Stomach (tissue), 9 donors: ENCODE data around the gene RERE. TPM values are rescaled to one million over a fixed set of nuclear protein-coding genes. Genes with fewer than 3 reads are reported as not detected.

Experiments used
- DNase-seq, 2 donors: peaks; one replicate each; pipeline versions ENCODE4 v3.0.0 to v3.0.0-alpha.2; 2013 to 2019
- H3K27ac ChIP-seq, 5 donors: fragments of 200-600 bp in 4 of 5; sonication (generic) in 4 of 5; one replicate each; pipeline ENCODE4 v1.5.1; 2013 to 2019; ENCODE audit warnings: mild to moderate bottlenecking in 1 of 5, moderate library complexity in 1 of 5
- H3K27me3 ChIP-seq, 3 donors: fragments of 200-600 bp; sonication (generic); one replicate each; pipeline ENCODE4 v1.5.1; 2017 to 2019; ENCODE audit warnings: mixed run types in 1 of 3
- H3K36me3 ChIP-seq, 4 donors: fragments of 200-600 bp; sonication (generic); 1 replicate in 3 of 4; 2 replicates in 1 of 4; pipeline ENCODE4 v1.5.1; 2016 to 2019
- H3K4me1 ChIP-seq, 4 donors: fragments of 200-600 bp; sonication (generic); one replicate each; pipeline ENCODE4 v1.5.1; 2016 to 2019
- H3K4me3 ChIP-seq, 4 donors: fragments of 200-600 bp; sonication (generic) in 3 of 4; one replicate each; pipeline ENCODE4 v1.5.1; 2016 to 2019; ENCODE audit warnings: mild to moderate bottlenecking in 1 of 4
- H3K9me3 ChIP-seq, 4 donors: fragments of 200-600 bp; sonication (generic); one replicate each; pipeline ENCODE4 v1.5.1; 2016 to 2019
- EP300 ChIP-seq: sonication (generic); formaldehyde crosslinking; IDR thresholded peaks from one replicate; pipeline ENCODE4 v1.6.1; 2017; ENCODE audit warnings: antibody characterized with exemption
- POLR2A ChIP-seq, 4 donors: fragments of 450-650 bp; IDR thresholded peaks; one replicate each; pipeline ENCODE4 v1.6.1; 2016; ENCODE audit warnings: antibody characterized with exemption in 4 of 4, control low read depth in 2 of 4, mild to moderate bottlenecking in 1 of 4, moderate library complexity in 1 of 4
- POLR2AphosphoS5 ChIP-seq, 3 donors: sonication (generic); formaldehyde crosslinking; IDR thresholded peaks; one replicate each; pipeline ENCODE4 v1.6.1; 2016; ENCODE audit warnings: antibody characterized with exemption in 3 of 3
- WGBS, 5 donors: extraction: QIAGEN DNeasy Blood & Tissue Kit in 3 of 5; methylation state at CpG; one replicate each; pipeline versions ENCODE4 v1.1.5 to v1.1.7; 2013 to 2018; 5-methylcytosine and 5-hydroxymethylcytosine counted together
- intact Hi-C: fragments of 100-400 bp; cut with DNase I; formaldehyde crosslinking; loops from one replicate; pipeline ENCODE4 v1.15.1; 2023; ENCODE audit warnings: low total_unique reads
- polyA plus RNA-seq, 3 donors: library from polyadenylated mRNA; stranded (reverse); fragments of 200-250 nt; gene quantifications; one replicate each; pipeline ENCODE4 v1.2.3, GENCODE V29; 2013
- total RNA-seq, 5 donors: library from RNA; depleted of rRNA; stranded (reverse); fragments of >200 nt; gene quantifications; one replicate each; pipeline versions ENCODE4 v1.1.0 to v1.2.3, GENCODE V29; 2014 to 2016
- TF ChIP-seq, protein P1 (sequence below), 7 experiments: fragments of 450-650 bp in 4 of 7; fragments of 200-600 bp in 3 of 7; sonication (generic) in 3 of 7; IDR thresholded peaks; one replicate each; pipeline ENCODE4 v1.5.1; 2016 to 2019; ENCODE audit warnings: antibody characterized with exemption in 7 of 7, control low read depth in 2 of 7, mild to moderate bottlenecking in 1 of 7
- donor health status: healthy with polysubstance abuse.
- donor health status: Bipolar disorder and iron deficiency.
- donor health status: healthy.

Gene RERE
- total and polyA plus RNA-seq, 8 donors: 15.6 to 198 (median 79.3) TPM

DNA sequence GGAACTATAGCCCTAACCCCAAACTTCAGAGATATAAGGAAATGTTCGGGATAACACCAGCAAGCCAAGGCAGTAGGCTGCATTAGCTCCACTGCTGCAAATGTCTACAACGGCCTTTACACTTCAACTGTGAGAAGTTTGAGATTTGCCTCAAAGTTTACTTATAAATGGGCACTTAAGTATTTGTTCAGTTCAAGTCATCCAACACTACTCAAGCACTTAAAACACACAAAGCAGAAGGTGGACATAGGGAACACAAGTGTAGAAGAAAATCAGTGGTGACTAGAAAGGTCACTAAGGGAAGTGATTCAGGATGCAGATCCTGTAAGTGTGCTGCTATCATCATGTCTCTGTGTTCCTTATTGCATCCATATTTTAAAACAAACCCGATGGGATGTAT is 278.9 kb downstream of the RERE start:
- no peak overlapping the region for H3K27ac ChIP-seq
- intact Hi-C loops: no loop called here
- no peaks in the 10 kb centered on the region for H3K9me3 ChIP-seq
- peaks cover 0 to 11% (median 0%) of the 10 kb centered on the region in 4 donors for H3K36me3 ChIP-seq
- H3K27me3 ChIP-seq: no peaks in the 10 kb centered on the region
- no peak overlapping the region for H3K4me3 ChIP-seq
- TF ChIP-seq, protein P1, sequence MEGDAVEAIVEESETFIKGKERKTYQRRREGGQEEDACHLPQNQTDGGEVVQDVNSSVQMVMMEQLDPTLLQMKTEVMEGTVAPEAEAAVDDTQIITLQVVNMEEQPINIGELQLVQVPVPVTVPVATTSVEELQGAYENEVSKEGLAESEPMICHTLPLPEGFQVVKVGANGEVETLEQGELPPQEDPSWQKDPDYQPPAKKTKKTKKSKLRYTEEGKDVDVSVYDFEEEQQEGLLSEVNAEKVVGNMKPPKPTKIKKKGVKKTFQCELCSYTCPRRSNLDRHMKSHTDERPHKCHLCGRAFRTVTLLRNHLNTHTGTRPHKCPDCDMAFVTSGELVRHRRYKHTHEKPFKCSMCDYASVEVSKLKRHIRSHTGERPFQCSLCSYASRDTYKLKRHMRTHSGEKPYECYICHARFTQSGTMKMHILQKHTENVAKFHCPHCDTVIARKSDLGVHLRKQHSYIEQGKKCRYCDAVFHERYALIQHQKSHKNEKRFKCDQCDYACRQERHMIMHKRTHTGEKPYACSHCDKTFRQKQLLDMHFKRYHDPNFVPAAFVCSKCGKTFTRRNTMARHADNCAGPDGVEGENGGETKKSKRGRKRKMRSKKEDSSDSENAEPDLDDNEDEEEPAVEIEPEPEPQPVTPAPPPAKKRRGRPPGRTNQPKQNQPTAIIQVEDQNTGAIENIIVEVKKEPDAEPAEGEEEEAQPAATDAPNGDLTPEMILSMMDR (IDR thresholded peaks at IDR 0.05): no peak
- TF ChIP-seq POLR2A (IDR thresholded peaks at IDR 0.05) (no peak), EP300 (no peak), POLR2AphosphoS5 (IDR thresholded peaks at IDR 0.05) (no peak)
- H3K4me1 ChIP-seq: peaks cover 7 to 30% (median 16%) of the 10 kb centered on the region in 4 donors
- WGBS, 5 donors: 51 to 80% (median 70%) methylated on average over 3 of the region's 3 CpGs
- DNase-seq: no peak

DNA sequence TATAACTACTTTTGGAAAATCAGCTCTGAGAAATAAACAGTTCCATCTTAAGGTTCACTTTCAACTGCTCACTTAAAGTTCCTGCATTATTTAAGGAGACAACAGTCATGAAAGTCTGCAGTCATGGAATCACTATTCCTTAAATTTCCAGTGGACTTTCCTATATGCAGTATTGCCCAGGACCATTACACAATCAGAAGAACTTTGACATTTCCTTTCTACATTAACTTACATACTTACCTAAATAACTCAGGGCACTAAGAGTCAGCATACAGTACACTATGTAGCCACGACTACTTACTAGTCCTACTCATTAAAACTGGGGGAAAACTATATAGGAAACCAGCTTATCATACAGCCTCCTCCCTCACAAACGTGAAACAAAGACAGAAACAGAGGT is 279.4 kb downstream of the RERE start:
- TF ChIP-seq POLR2A (IDR thresholded peaks at IDR 0.05): no peak
- TF ChIP-seq, protein P1 (IDR thresholded peaks at IDR 0.05): no peak
- no peak for TF ChIP-seq POLR2AphosphoS5 (IDR thresholded peaks at IDR 0.05)
- TF ChIP-seq EP300: no peak
- intact Hi-C loops: no loop called here
- Histone ChIP-seq H3K27me3 (no peaks in the 10 kb centered on the region), H3K4me1 (peaks cover 7 to 30% (median 16%) of the 10 kb centered on the region in 4 donors), H3K9me3 (no peaks in the 10 kb centered on the region), H3K4me3 (no peak overlapping the region), H3K36me3 (peaks cover 0 to 11% (median 0%) of the 10 kb centered on the region in 4 donors), H3K27ac (no peak overlapping the region)
- 46 to 61% (median 56%) methylated on average over 2 of the region's 2 CpGs for WGBS, 5 donors
- DNase-seq: no peak

DNA sequence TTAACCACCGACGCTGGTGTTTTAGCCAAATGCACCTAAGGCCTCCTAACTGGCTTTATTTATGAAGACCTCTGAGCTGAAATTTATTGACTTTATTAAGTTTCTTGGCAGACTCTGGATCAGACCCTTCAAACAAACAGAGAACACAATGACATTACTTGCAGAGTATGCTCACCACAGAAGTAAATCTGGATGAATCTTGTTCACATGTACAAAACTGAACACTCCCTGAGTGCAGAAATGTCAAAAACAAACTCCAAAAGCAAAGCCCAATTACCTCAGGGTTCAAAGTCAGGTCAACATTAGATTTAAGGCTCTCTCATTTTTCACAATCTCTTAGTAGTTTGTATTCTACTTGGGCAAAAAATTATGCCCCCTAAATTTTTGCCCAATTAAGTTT is 280.9 kb downstream of the RERE start:
- H3K27me3 ChIP-seq: no peaks in the 10 kb centered on the region
- H3K27ac ChIP-seq: no peak overlapping the region
- no peaks in the 10 kb centered on the region for H3K9me3 ChIP-seq
- no peak for TF ChIP-seq EP300
- TF ChIP-seq, protein P1 (IDR thresholded peaks at IDR 0.05): no peak
- TF ChIP-seq POLR2A (IDR thresholded peaks at IDR 0.05): no peak
- TF ChIP-seq POLR2AphosphoS5 (IDR thresholded peaks at IDR 0.05): no peak
- WGBS, 5 donors: 68 to 74% (median 71%) methylated on average over 2 of the region's 2 CpGs
- H3K36me3 ChIP-seq: peaks cover 0 to 11% (median 0%) of the 10 kb centered on the region in 4 donors
- DNase-seq: no peak
- intact Hi-C loops: no loop called here
- no peak overlapping the region for H3K4me3 ChIP-seq
- H3K4me1 ChIP-seq: peaks cover 0 to 19% (median 7%) of the 10 kb centered on the region in 4 donors

DNA sequence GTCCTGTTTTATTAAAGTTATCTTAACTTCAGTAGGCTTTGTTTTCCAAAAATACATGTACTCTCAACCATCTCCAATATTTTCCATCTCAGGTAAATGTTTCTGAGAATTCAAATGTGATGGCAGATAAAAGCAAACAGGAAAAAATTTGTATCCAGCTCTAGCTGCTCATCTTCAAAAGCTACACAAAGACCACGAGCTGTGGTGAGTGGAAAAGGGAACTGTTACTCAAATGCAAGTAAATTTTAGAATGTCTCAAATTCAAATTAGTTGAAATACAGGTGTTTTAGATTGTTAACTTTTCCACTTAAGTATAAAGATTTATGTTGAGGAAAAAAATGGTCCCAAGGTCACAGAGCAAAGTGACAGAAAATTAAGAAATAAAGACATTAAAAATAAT is 283.5 kb downstream of the RERE start:
- TF ChIP-seq POLR2A (IDR thresholded peaks at IDR 0.05): no peak
- TF ChIP-seq EP300: no peak
- TF ChIP-seq, protein P1 (IDR thresholded peaks at IDR 0.05): no peak
- TF ChIP-seq POLR2AphosphoS5 (IDR thresholded peaks at IDR 0.05): no peak
- H3K27ac ChIP-seq: no peak overlapping the region
- no peaks in the 10 kb centered on the region for H3K27me3 ChIP-seq
- H3K4me1 ChIP-seq: peaks cover 0 to 14% (median 6%) of the 10 kb centered on the region in 4 donors
- no peak for DNase-seq
- H3K36me3 ChIP-seq: no peaks in the 10 kb centered on the region
- H3K9me3 ChIP-seq: no peaks in the 10 kb centered on the region
- no peak overlapping the region for H3K4me3 ChIP-seq
- WGBS, 5 donors: 78 to 88% (median 81%) methylated on average over 1 of the region's 1 CpG
- intact Hi-C loops: no loop called here
